SK-N-SH treated with all-trans-retinoic acid at 6 μM for 48 hours (cell line): ENCODE measurements around the gene IFNA13.

Experiments used
- ATAC-seq: fragments of 200-7000 bp; cut with Tn5 transposase; 3 replicates; pipeline ENCODE4 v1.9.1; 2020; ENCODE audit warnings: mild to moderate bottlenecking, moderate library complexity
- BACH2 ChIP-seq: fragments of 250-450 bp; sonication (Bioruptor Pico); IDR thresholded peaks from 2 replicates; pipeline ENCODE4 v1.9.0; 2021; ENCODE audit warnings: mild to moderate bottlenecking, borderline replicate concordance
- CREB5 ChIP-seq: fragments of 250-450 bp; sonication (Bioruptor Pico); IDR thresholded peaks from 2 replicates; pipeline ENCODE4 v1.5.1; 2020; ENCODE audit warnings: low read depth, mild to moderate bottlenecking, moderate library complexity
- CSDC2 ChIP-seq: fragments of 250-450 bp; sonication (Bioruptor Pico); IDR thresholded peaks from 2 replicates; pipeline ENCODE4 v1.5.0; 2020; ENCODE audit warnings: mild to moderate bottlenecking, moderate library complexity
- CSRNP3 ChIP-seq: fragments of 250-450 bp; sonication (Bioruptor Pico); IDR thresholded peaks from 2 replicates; pipeline ENCODE4 v1.5.1; 2021; ENCODE audit warnings: mild to moderate bottlenecking, moderate library complexity
- ESRRG ChIP-seq: fragments of 250-450 bp; sonication (Bioruptor Pico); IDR thresholded peaks from 2 replicates; pipeline ENCODE4 v1.6.1; 2021; ENCODE audit warnings: mild to moderate bottlenecking
- GLIS3 ChIP-seq: fragments of 250-450 bp; sonication (Bioruptor Pico); IDR thresholded peaks from 2 replicates; pipeline ENCODE4 v1.5.0; 2020; ENCODE audit warnings: mild to moderate bottlenecking, moderate library complexity
- ISL1 ChIP-seq: fragments of 250-450 bp; sonication (Bioruptor Pico); IDR thresholded peaks from 2 replicates; pipeline ENCODE4 v2.1.2; 2022; ENCODE audit warnings: mild to moderate bottlenecking, moderate library complexity
- OSR1 ChIP-seq: fragments of 250-450 bp; sonication (Bioruptor Pico); IDR thresholded peaks from 2 replicates; pipeline ENCODE4 v1.8.0; 2022; ENCODE audit warnings: moderate library complexity, mild to moderate bottlenecking, inconsistent platforms
- PATZ1 ChIP-seq: fragments of 250-450 bp; sonication (Bioruptor Pico); IDR thresholded peaks from 2 replicates; pipeline ENCODE4 v1.8.0; 2020; ENCODE audit warnings: mild to moderate bottlenecking, moderate library complexity, borderline replicate concordance
- POU6F1 ChIP-seq: fragments of 250-450 bp; sonication (Bioruptor Pico); IDR thresholded peaks from 2 replicates; pipeline ENCODE4 v1.8.0; 2021; ENCODE audit warnings: low read depth, mild to moderate bottlenecking, moderate library complexity, borderline replicate concordance
- PPARA ChIP-seq: fragments of 250-450 bp; sonication (Bioruptor Pico); IDR thresholded peaks from 2 replicates; pipeline ENCODE4 v1.5.0; 2020; ENCODE audit warnings: mild to moderate bottlenecking, borderline replicate concordance
- RARB ChIP-seq: fragments of 250-450 bp; sonication (Bioruptor Pico); IDR thresholded peaks from 2 replicates; pipeline ENCODE4 v1.8.0; 2021; ENCODE audit warnings: mild to moderate bottlenecking, moderate library complexity
- SNAI2 ChIP-seq: fragments of 250-450 bp; sonication (Bioruptor Pico); IDR thresholded peaks from 2 replicates; pipeline ENCODE4 v1.5.0; 2020; ENCODE audit warnings: mild to moderate bottlenecking, moderate library complexity
- TCF4 ChIP-seq: fragments of 250-450 bp; sonication (Bioruptor Pico); IDR thresholded peaks from 2 replicates; pipeline ENCODE4 v1.8.0; 2021; ENCODE audit warnings: mild to moderate bottlenecking, moderate library complexity, borderline replicate concordance
- TOX ChIP-seq: fragments of 250-450 bp; sonication (Bioruptor Pico); IDR thresholded peaks from 2 replicates; pipeline ENCODE4 v1.8.0; 2021; ENCODE audit warnings: mild to moderate bottlenecking, moderate library complexity, borderline replicate concordance
- TSHZ2 ChIP-seq: fragments of 250-450 bp; sonication (Bioruptor Pico); IDR thresholded peaks from 2 replicates; pipeline ENCODE4 v1.5.0; 2020; ENCODE audit warnings: mild to moderate bottlenecking, moderate library complexity
- ZC3H10 ChIP-seq: fragments of 250-450 bp; sonication (Bioruptor Pico); IDR thresholded peaks from 2 replicates; pipeline ENCODE4 v1.5.1; 2021; ENCODE audit warnings: mild to moderate bottlenecking, moderate library complexity
- ZFP3 ChIP-seq: fragments of 250-450 bp; sonication (Bioruptor Pico); IDR thresholded peaks from 2 replicates; pipeline ENCODE4 v1.5.0; 2020; ENCODE audit warnings: mild to moderate bottlenecking, moderate library complexity
- ZNF565 ChIP-seq: fragments of 450-650 bp; formaldehyde crosslinking; conservative IDR thresholded peaks from 2 replicates; pipeline ENCODE4 v1.5.0; 2020; ENCODE audit warnings: low read depth, mild to moderate bottlenecking, moderate library complexity
- ZNF70 ChIP-seq: fragments of 450-650 bp; formaldehyde crosslinking; IDR thresholded peaks from 2 replicates; pipeline ENCODE4 v1.5.0; 2020; ENCODE audit warnings: mild to moderate bottlenecking, moderate library complexity
- ZNF8 ChIP-seq: fragments of 450-650 bp; formaldehyde crosslinking; IDR thresholded peaks from 2 replicates; pipeline ENCODE4 v1.5.0; 2020; ENCODE audit warnings: mild to moderate bottlenecking, moderate library complexity

Gene IFNA13

GRCh38 chr9:21348430-21348970 is 19.4 kb downstream of the IFNA13 start:
- ATAC-seq = no peak

GRCh38 chr9:21340735-21341134 is 27.1 kb downstream of the IFNA13 start:
- no peak for TF ChIP-seq ZC3H10 (CRISPR knock-in tag)
- TF ChIP-seq ZFP3 (CRISPR knock-in tag) = no peak
- no peak for TF ChIP-seq RARB (CRISPR knock-in tag)
- TF ChIP-seq SNAI2 (CRISPR knock-in tag) = no peak
- TF ChIP-seq GLIS3 (CRISPR knock-in tag) = no peak
- no peak for TF ChIP-seq TCF4 (CRISPR knock-in tag)
- TF ChIP-seq OSR1 = no peak
- TF ChIP-seq TOX (CRISPR knock-in tag) = no peak
- no peak for ATAC-seq

More at GRCh38 chr9:21348430-21348970, 19.4 kb downstream of the IFNA13 start:
- TF ChIP-seq ZNF70 (CRISPR knock-in tag) = no peak
- TF ChIP-seq PATZ1 (CRISPR knock-in tag) = no peak
- no peak for TF ChIP-seq BACH2 (CRISPR knock-in tag)
- TF ChIP-seq GLIS3 (CRISPR knock-in tag) = no peak
- no peak for TF ChIP-seq PPARA (CRISPR knock-in tag)
- no peak for TF ChIP-seq ZNF8 (CRISPR knock-in tag)
- TF ChIP-seq CSDC2 (CRISPR knock-in tag) = no peak
- no peak for TF ChIP-seq OSR1
- no peak for TF ChIP-seq CSRNP3 (CRISPR knock-in tag)
- no peak for TF ChIP-seq SNAI2 (CRISPR knock-in tag)
- TF ChIP-seq POU6F1 (CRISPR knock-in tag) = no peak
- TF ChIP-seq ZFP3 (CRISPR knock-in tag) = no peak

- ATAC-seq = no peak
- no peak for TF ChIP-seq POU6F1 (CRISPR knock-in tag)
- TF ChIP-seq OSR1 = no peak
- TF ChIP-seq ZNF565 (CRISPR knock-in tag) = no peak
- no peak for TF ChIP-seq TSHZ2
- no peak for TF ChIP-seq CREB5 (CRISPR knock-in tag)
- no peak for TF ChIP-seq ESRRG (CRISPR knock-in tag)
- no peak for TF ChIP-seq PATZ1 (CRISPR knock-in tag)
- TF ChIP-seq SNAI2 (CRISPR knock-in tag) = no peak
- no peak for TF ChIP-seq GLIS3 (CRISPR knock-in tag)
- no peak for TF ChIP-seq CSRNP3 (CRISPR knock-in tag)
- TF ChIP-seq ZFP3 (CRISPR knock-in tag) = no peak
- no peak for TF ChIP-seq ISL1 (CRISPR knock-in tag)
- TF ChIP-seq, all 23 proteins: peak for 0
These were observed 31.4 kb downstream of the IFNA13 start for GRCh38 chr9:21336457-21336856.
